IPS-20b (cell line): ENCODE data around the gene FMN1.

Experiments used
- H3K27ac ChIP-seq: one replicate; pipeline ENCODE4 v1.5.1; 2013; ENCODE audit warnings: low read length
- H3K27me3 ChIP-seq: 2 replicates; pipeline ENCODE4 v1.6.1; 2013; ENCODE audit warnings: mild to moderate bottlenecking, low read length, inconsistent platforms; ENCODE audit not compliant: insufficient read depth
- H3K36me3 ChIP-seq: 2 replicates; pipeline ENCODE4 v1.6.1; 2013; ENCODE audit warnings: low read depth, mild to moderate bottlenecking, inconsistent platforms, low read length, moderate library complexity; ENCODE audit not compliant: insufficient read depth
- H3K4me1 ChIP-seq: 2 replicates; pipeline ENCODE4 v1.6.1; 2013; ENCODE audit warnings: mild to moderate bottlenecking, control low read depth, inconsistent platforms, low read length, moderate library complexity; ENCODE audit not compliant: insufficient read depth
- H3K4me3 ChIP-seq: 2 replicates; pipeline ENCODE4 v1.5.1; 2013; ENCODE audit warnings: mild to moderate bottlenecking, low read length, inconsistent platforms
- H3K9ac ChIP-seq: 2 replicates; pipeline ENCODE4 v1.6.1; 2013; ENCODE audit warnings: low read depth, mild to moderate bottlenecking, inconsistent platforms, low read length, moderate library complexity
- H3K9me3 ChIP-seq: 2 replicates; pipeline ENCODE4 v1.6.1; 2013; ENCODE audit warnings: mild to moderate bottlenecking, low read depth, low read length, inconsistent platforms; ENCODE audit not compliant: insufficient read depth

The FMN1 gene

DNA sequence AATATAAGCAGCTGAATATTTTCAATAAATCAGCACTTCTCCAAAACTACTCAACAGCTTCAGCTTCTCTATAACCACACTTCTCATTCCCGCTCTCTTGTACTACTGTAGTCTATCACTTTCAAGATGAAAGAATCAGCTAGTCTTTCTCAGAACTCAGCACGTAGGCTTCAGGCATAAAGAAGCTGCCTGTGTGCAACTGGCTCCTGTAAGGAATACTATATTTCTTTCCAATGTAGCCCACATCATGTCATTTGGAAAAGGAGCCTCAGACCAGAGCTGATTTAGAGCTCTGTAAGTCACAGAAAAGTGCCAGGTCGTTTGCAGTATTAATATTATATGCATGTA is 62.3 kb downstream of the FMN1 start:
- H3K9me3 ChIP-seq, result no peaks in the 10 kb centered on the region
- no peaks in the 10 kb centered on the region for H3K27me3 ChIP-seq
- H3K27ac ChIP-seq, result no peak overlapping the region
- H3K4me3 ChIP-seq, result no peak overlapping the region
- H3K4me1 ChIP-seq, result no peaks in the 10 kb centered on the region
- H3K36me3 ChIP-seq, result no peaks in the 10 kb centered on the region
- H3K9ac ChIP-seq, result no peak overlapping the region

DNA sequence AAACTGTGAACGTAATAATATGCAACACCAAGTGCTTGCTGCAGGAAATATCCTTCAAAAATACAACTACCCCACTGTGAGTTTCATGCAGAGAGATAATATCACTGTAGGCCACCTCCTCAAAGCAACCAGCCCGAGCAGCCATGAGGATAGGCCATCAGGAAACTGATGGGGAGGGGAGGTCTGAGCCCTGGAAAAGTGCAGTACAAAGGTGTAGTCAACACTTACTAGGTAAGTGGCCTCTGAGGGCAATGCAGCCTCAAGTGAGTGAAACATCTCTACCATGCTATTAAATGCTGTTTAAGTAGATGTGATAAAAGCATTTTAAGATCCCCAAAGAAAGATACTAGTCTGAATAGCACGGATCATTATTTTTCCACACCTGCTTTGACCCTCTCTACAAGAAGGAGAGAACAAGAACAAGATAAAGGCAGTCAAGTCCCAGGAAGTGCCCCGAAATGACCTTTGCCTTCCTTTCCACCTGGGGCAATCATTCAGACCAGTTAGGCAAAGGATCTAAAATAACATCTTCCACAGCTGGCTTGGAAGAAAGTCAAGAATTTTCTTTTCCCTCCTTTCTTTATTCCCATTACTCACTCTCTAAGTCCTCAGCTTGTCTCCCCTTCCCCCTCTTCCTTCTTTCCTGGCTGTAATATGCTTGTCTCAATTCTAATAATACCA is 62.8 kb downstream of the FMN1 start:
- Histone ChIP-seq H3K27ac (no peak overlapping the region), H3K9ac (no peak overlapping the region), H3K4me3 (no peak overlapping the region), H3K27me3 (no peaks in the 10 kb centered on the region), H3K9me3 (no peaks in the 10 kb centered on the region), H3K4me1 (no peaks in the 10 kb centered on the region; the same call in 1 of the 2 replicates), H3K36me3 (no peaks in the 10 kb centered on the region)

DNA sequence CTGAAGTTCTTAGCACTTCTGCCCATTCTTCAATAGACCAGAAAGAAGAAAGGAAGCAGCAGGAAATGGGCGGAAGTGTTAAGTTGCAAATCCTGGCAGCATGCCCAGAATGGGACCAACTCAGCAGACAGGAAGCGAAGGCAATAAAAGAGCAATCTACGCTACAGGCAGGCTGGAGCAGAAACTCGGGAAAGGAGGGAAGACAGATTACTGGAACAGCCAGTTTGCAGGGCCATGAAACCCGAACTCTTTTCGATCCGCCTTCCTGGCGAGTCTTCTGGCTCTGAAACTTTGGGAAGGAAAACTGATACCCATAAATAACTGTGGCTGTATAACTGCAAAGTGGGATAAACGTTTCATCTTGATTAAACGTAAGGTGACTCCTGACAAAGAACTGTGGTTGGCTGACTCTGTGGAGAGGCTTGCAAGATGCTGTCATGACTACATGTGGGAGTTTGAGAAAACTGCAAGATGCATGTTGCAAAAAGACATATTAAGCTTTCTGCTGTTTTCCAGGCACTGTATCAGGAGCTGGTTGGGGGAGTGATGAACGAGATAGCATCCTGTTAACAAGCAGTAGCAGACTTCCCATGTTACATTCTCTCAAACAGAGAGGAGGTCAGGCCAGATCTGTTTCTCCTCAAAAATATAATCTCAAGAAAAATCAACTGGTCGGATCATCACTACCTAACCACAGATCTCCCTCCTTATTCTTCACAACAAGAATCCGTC is 67.8 kb downstream of the FMN1 start:
- Histone ChIP-seq H3K27me3 (no peaks in the 10 kb centered on the region), H3K4me3 (no peak overlapping the region), H3K4me1 (no peaks in the 10 kb centered on the region; the same call in 1 of the 2 replicates), H3K36me3 (no peaks in the 10 kb centered on the region), H3K27ac (no peak overlapping the region), H3K9me3 (no peaks in the 10 kb centered on the region), H3K9ac (no peak overlapping the region)

DNA sequence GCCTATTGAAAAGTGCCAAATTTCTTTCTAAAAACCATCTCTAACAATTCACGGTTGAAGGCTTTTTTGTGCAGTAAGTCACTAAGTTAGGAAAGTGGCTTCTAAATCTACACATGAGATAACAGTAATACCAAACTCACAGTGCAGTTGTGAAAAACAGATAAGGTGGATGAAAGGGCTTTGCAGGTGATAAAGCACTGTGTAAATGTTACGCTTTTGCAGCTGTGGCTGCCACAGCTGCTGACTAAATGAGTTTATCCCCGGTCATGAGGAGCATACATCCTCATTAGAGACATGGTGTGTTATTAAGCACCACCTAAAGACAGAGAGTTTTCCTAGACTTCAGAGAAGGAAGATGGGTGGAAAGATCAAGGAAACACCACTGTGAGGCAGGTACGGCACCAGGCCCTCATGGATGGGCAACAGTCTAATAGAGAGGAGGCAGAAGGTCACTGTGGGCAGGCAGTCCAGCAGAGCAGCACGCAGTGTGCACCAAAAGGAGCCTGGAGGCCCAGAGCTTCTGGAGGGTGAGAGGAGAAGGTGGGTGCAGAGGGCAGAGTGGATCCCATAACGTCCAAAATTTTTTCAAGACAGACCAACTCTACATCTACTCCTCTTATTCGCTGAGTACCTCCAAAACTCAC is 68.5 kb downstream of the FMN1 start:
- no peaks in the 10 kb centered on the region for H3K27me3 ChIP-seq
- H3K4me3 ChIP-seq, result no peak overlapping the region
- H3K9ac ChIP-seq, result no peak overlapping the region
- no peaks in the 10 kb centered on the region for H3K9me3 ChIP-seq
- H3K36me3 ChIP-seq, result no peaks in the 10 kb centered on the region
- H3K4me1 ChIP-seq, result no peaks in the 10 kb centered on the region; the same call in 1 of the 2 replicates
- no peak overlapping the region for H3K27ac ChIP-seq

DNA sequence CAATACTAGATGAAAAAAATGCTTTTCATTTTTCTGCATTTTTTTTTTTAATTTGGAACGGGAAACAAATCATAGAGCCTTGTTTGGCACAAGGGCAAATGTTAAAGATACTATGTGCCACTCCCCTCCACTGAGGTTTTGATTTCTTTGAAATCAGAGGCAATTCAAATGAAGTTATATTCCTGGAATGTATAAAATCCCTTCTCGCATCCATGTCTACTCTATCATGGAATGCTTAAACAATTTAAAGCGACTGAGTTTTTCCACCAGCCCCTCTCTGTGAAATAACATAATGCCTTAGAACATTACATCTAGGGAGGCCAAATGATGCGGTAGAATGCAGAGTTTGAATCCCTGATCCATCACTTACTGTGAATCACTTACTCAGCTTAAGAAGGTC is 69.7 kb downstream of the FMN1 start:
- no peaks in the 10 kb centered on the region for H3K9me3 ChIP-seq
- no peaks in the 10 kb centered on the region for H3K36me3 ChIP-seq
- no peaks in the 10 kb centered on the region for H3K27me3 ChIP-seq
- H3K9ac ChIP-seq, result no peak overlapping the region
- no peaks in the 10 kb centered on the region; the same call in 1 of the 2 replicates for H3K4me1 ChIP-seq
- no peak overlapping the region for H3K4me3 ChIP-seq
- H3K27ac ChIP-seq, result no peak overlapping the region

DNA sequence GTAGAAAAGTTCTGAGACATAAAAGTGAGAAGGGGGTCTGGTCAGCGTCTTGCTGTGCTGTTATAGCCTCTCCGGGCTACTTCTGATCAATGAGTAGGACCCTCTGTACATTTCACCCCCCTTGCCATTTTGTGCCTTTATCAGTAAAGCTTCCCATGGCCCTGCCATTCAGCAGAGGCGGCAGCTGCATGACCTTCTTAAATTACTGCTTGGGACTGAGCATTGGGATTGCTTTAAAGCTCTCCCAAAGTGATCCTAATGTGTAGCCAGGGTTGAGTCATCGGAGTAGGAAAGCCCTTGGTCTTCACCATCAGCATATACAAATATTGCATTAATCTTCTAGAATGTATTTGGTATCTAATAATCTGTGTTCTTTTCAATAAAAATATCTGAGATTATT is 70.2 kb downstream of the FMN1 start:
- H3K4me3 ChIP-seq, result no peak overlapping the region
- H3K27me3 ChIP-seq, result no peaks in the 10 kb centered on the region
- H3K36me3 ChIP-seq, result no peaks in the 10 kb centered on the region
- H3K9ac ChIP-seq, result no peak overlapping the region
- H3K27ac ChIP-seq, result no peak overlapping the region
- no peaks in the 10 kb centered on the region; the same call in 1 of the 2 replicates for H3K4me1 ChIP-seq
- no peaks in the 10 kb centered on the region for H3K9me3 ChIP-seq

DNA sequence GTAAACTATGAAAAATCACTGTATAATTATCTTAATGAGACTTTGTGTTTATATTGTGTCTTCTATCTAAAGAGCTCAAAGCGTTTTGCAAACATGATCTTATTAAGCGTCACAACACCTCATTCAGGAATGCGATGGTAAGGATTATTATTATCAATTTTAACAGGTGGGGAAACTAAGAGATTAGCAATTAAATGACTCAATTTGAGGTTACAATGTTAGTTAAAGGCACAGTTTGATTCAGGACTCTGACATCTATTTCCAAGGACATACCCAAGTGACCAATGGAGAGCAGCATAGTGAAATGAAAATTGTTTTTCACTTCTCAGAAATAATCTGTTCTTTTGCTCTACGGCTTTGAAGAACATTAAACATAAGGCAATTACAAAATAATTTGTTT is 74.6 kb downstream of the FMN1 start:
- Histone ChIP-seq H3K9me3 (no peaks in the 10 kb centered on the region), H3K27me3 (no peaks in the 10 kb centered on the region), H3K9ac (no peak overlapping the region), H3K4me1 (no peaks in the 10 kb centered on the region), H3K36me3 (no peaks in the 10 kb centered on the region), H3K4me3 (no peak overlapping the region), H3K27ac (no peak overlapping the region)

DNA sequence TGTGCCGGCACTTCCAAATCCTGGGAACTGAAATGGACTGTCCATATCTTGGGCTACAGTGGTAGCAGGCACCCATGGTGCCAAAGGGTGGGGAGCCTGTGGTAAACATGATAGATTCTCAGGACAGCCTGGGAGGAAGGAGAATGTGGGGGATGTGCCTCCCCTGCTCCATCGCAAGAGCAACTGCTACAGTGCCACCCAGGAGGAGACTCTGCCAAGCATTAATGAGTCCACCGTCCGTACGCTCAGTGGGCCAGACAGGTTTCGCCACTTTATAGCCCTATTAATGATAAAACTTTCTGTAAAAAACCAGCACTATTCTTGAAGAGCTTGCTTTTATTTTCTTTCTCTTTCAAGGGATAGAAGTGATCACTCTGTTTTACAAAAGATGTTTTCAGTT is 75.2 kb downstream of the FMN1 start:
- Histone ChIP-seq H3K9ac (no peak overlapping the region), H3K4me1 (no peaks in the 10 kb centered on the region), H3K27ac (no peak overlapping the region), H3K36me3 (no peaks in the 10 kb centered on the region), H3K27me3 (no peaks in the 10 kb centered on the region), H3K4me3 (no peak overlapping the region), H3K9me3 (no peaks in the 10 kb centered on the region)

DNA sequence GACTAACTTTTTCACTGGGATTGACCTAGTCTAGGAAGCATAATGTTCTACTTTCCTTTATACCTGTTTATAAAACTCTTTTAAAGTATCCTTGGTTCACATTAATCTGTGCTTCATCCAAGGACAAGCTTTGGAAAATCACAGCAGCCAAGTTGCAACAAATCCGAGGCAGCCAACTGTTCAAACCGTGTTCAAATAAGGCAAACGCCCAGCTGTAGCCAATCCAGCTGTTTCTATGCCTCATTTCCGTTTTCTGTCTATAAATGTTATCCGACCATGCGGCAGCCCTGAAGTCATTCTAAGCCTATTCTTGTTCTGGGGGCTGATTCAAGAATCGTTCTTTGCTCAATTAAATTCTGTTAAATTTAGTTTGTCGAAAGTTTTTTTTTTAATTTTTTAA is 78.3 kb downstream of the FMN1 start:
- H3K9me3 ChIP-seq, result no peaks in the 10 kb centered on the region
- no peak overlapping the region for H3K27ac ChIP-seq
- no peak overlapping the region for H3K4me3 ChIP-seq
- H3K36me3 ChIP-seq, result no peaks in the 10 kb centered on the region
- H3K4me1 ChIP-seq, result peaks cover 5% of the 10 kb centered on the region; the same call in 1 of the 2 replicates
- no peaks in the 10 kb centered on the region for H3K27me3 ChIP-seq
- H3K9ac ChIP-seq, result no peak overlapping the region

DNA sequence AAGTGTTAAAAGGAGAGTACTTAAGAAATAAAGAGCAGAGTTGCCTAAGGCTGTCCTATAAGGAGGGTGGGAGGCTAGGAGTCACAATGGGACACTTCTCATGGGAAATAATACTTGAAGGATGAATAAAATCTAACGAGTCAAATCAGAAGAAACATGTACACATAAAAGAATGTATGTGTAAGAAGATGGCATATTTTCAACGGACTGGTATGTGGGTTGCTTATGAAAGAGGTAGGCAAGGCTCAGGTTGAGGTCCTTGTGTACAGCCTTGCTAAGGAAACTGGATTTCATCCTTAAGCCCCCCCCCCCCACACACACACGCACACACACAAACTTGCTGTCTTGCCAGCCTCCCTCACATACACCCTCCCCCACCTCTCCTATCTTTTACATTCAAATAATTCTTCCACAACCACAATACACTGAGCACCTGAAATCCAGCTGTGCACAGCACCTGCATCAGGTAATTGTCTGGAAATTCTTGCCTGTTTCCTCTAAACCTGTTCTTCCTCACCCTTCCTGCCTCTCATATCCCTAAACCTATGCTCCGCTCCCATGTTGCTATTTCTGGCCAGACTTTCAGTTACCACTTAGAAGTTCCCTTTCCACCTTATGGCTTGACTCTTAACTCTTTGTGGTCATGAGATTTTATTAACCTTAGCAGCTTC is 79.2 kb downstream of the FMN1 start:
- Histone ChIP-seq H3K4me3 (no peak overlapping the region), H3K9me3 (no peaks in the 10 kb centered on the region), H3K9ac (no peak overlapping the region), H3K36me3 (no peaks in the 10 kb centered on the region), H3K4me1 (peaks cover 11% of the 10 kb centered on the region; the same call in 1 of the 2 replicates), H3K27me3 (no peaks in the 10 kb centered on the region), H3K27ac (no peak overlapping the region)

DNA sequence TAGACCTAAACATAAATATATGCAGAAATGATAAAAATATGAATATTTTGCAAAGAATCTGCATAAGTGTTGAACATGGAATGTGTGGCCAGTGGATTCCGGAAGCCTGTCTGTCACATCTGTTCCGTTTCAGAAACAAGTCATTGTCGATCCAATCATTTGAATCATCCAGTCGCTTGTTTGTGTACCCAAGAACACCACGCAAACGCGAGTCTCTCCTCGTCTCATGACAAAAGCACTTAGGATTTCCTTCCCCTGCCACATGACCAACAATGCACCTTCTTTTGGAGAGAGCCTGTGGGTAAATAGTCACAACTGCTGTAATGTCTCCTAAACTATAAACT is 80.2 kb downstream of the FMN1 start:
- H3K27ac ChIP-seq, result no peak overlapping the region
- H3K4me3 ChIP-seq, result no peak overlapping the region
- no peaks in the 10 kb centered on the region for H3K27me3 ChIP-seq

More for the DNA sequence above, 80.2 kb downstream of the FMN1 start:
- Histone ChIP-seq H3K9ac (no peak overlapping the region), H3K9me3 (no peaks in the 10 kb centered on the region), H3K36me3 (no peaks in the 10 kb centered on the region), H3K4me1 (peaks cover 11% of the 10 kb centered on the region; the same call in 1 of the 2 replicates)
